ENCODE measurements around the gene C19orf81. TPM values are rescaled to one million over a fixed set of nuclear protein-coding genes. Genes with fewer than 3 reads are reported as not detected.

Gene C19orf81
- total and polyA plus RNA-seq, 9 of the 15 experiments (the other 6 are each of a cell fraction or from before 2014, with no cell fraction given) = 2.5 to 42.9 (median 33.0) TPM; not detected in 4

DNA sequence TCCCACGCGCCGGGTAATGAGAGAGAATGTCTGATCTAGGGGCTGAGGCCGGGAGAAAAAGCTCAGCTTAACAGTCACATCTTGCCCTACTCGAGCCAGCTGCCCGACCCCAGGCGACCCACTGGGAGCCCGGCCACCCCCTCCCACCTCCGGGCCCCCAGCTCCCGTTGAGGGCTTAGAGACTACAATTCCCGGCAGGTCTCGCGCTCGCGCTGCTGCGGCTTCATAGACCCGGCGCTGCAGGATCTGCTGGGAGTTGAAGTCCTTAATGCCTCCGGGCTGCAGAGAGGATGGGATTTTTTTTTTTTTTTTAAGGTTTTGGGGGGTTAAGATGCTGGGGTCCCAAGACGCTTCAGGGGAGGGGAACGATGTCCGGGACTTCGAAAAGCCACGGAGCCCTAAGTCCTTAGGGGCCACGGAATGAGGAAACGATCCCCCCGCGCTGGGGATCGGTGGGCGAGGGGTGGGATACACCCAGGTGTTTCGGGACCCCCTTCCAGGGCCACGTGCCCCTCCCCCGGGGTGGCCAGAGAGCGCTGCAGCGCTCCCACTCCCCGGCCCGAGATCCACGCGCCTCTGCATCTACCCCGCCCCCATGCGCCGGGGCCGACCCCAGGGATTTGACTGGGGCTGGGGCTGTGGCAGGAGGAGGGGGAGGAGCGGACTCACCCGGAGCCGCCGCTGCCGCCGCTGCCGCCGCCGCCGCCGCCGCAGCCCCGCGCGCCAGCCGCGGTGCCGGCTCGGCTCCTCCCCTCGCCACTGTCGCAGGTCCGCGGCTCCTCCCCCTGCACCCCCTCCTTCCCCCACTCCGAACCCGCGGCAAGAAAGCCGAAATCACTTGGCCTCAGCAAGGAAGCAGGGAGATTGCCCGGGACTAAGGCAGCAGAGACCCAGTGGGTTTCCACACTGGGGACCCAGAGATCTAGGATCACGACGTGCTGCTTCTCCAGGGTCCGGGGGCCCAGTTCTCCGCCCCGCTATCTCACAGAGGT, 9.8 kb upstream of the C19orf81 start, which contains the start of gene SYT3 (continued):
- TF ChIP-seq NCOA4 (IDR thresholded peaks at IDR 0.05; ENCODE audit: partially characterized antibody) (no peak), GATAD2B (IDR thresholded peaks at IDR 0.05; ENCODE audit: borderline replicate concordance) (no peak; the same call in 1 of the 2 replicates), NFE2 (IDR thresholded peaks at IDR 0.05; ENCODE audit: low read depth) (no peak), SMARCE1 (IDR thresholded peaks at IDR 0.05) (no peak), KDM1A (IDR thresholded peaks at IDR 0.05) (no peak), KAT7 (CRISPR knock-in tag; IDR thresholded peaks at IDR 0.05; ENCODE audit: borderline replicate concordance) (no peak), FOXK1 (CRISPR knock-in tag; IDR thresholded peaks at IDR 0.05; ENCODE audit: borderline replicate concordance) (no peak), SMC3 (conservative IDR thresholded peaks at IDR 0.05; ENCODE audit: insufficient read depth, low read depth, low read length) (no peak), FOXP1 (CRISPR knock-in tag; IDR thresholded peaks at IDR 0.05) (no peak), PHF20 (IDR thresholded peaks at IDR 0.05; ENCODE audit: partially characterized antibody) (no peak), MEF2D (tag; conservative IDR thresholded peaks at IDR 0.05; ENCODE audit: low read depth) (no peak), MIER1 (IDR thresholded peaks at IDR 0.05; ENCODE audit: low read depth) (no peak), ZNF586 (CRISPR knock-in tag; conservative IDR thresholded peaks at IDR 0.05) (no peak), TSC22D4 (tag; IDR thresholded peaks at IDR 0.05) (no peak), NFIX (CRISPR knock-in tag; IDR thresholded peaks at IDR 0.05; ENCODE audit: low read depth) (no peak), ZNF778 (CRISPR knock-in tag; IDR thresholded peaks at IDR 0.05) (no peak), ZNF174 (CRISPR knock-in tag; IDR thresholded peaks at IDR 0.05) (no peak), RBM34 (IDR thresholded peaks at IDR 0.05; ENCODE audit: borderline replicate concordance, insufficient read depth, low read length) (no peak), ZNF140 (CRISPR knock-in tag; IDR thresholded peaks at IDR 0.05) (no peak)
- TF ChIP-seq, protein P1, sequence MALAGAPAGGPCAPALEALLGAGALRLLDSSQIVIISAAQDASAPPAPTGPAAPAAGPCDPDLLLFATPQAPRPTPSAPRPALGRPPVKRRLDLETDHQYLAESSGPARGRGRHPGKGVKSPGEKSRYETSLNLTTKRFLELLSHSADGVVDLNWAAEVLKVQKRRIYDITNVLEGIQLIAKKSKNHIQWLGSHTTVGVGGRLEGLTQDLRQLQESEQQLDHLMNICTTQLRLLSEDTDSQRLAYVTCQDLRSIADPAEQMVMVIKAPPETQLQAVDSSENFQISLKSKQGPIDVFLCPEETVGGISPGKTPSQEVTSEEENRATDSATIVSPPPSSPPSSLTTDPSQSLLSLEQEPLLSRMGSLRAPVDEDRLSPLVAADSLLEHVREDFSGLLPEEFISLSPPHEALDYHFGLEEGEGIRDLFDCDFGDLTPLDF (CRISPR knock-in tag; IDR thresholded peaks at IDR 0.05) = no peak
- TF ChIP-seq, protein P2, sequence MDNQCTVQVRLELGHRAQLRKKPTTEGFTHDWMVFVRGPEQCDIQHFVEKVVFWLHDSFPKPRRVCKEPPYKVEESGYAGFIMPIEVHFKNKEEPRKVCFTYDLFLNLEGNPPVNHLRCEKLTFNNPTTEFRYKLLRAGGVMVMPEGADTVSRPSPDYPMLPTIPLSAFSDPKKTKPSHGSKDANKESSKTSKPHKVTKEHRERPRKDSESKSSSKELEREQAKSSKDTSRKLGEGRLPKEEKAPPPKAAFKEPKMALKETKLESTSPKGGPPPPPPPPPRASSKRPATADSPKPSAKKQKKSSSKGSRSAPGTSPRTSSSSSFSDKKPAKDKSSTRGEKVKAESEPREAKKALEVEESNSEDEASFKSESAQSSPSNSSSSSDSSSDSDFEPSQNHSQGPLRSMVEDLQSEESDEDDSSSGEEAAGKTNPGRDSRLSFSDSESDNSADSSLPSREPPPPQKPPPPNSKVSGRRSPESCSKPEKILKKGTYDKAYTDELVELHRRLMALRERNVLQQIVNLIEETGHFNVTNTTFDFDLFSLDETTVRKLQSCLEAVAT (IDR thresholded peaks at IDR 0.05) = no peak
- TF ChIP-seq, protein P3, sequence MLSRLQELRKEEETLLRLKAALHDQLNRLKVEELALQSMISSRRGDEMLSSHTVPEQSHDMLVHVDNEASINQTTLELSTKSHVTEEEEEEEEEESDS (CRISPR knock-in tag; IDR thresholded peaks at IDR 0.05) = no peak
- TF ChIP-seq, protein P4, sequence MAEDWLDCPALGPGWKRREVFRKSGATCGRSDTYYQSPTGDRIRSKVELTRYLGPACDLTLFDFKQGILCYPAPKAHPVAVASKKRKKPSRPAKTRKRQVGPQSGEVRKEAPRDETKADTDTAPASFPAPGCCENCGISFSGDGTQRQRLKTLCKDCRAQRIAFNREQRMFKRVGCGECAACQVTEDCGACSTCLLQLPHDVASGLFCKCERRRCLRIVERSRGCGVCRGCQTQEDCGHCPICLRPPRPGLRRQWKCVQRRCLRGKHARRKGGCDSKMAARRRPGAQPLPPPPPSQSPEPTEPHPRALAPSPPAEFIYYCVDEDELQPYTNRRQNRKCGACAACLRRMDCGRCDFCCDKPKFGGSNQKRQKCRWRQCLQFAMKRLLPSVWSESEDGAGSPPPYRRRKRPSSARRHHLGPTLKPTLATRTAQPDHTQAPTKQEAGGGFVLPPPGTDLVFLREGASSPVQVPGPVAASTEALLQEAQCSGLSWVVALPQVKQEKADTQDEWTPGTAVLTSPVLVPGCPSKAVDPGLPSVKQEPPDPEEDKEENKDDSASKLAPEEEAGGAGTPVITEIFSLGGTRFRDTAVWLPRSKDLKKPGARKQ (CRISPR knock-in tag; IDR thresholded peaks at IDR 0.05) = no peak

All from K562 (cell line).